Glutamatergic neuron (in vitro differentiated cells): ENCODE results near the gene RBFA. TPM values are rescaled to one million over a fixed set of nuclear protein-coding genes. Genes with fewer than 3 reads are reported as not detected.
A peak's percentile ranks its signal among the peaks of the same experiment; 100 is the strongest.

Experiments used
- DNase-seq: peaks from one replicate; pipeline ENCODE4 v3.0.0; 2022
- H3K27ac Mint-ChIP-seq: one replicate; pipeline ENCODE4 v1.8.0; 2020; ENCODE audit warnings: mild to moderate bottlenecking, mixed read lengths, inconsistent platforms; ENCODE audit not compliant: unreplicated experiment
- H3K27me3 Mint-ChIP-seq: one replicate; pipeline ENCODE4 v1.8.0; 2020; ENCODE audit warnings: mild to moderate bottlenecking, moderate library complexity, mixed read lengths, inconsistent platforms; ENCODE audit not compliant: unreplicated experiment
- H3K36me3 Mint-ChIP-seq: one replicate; pipeline ENCODE4 v1.8.0; 2020; ENCODE audit warnings: mild to moderate bottlenecking, mixed read lengths, inconsistent platforms; ENCODE audit not compliant: unreplicated experiment
- H3K4me1 Mint-ChIP-seq: one replicate; pipeline ENCODE4 v1.8.0; 2020; ENCODE audit warnings: mild to moderate bottlenecking, low read depth, mixed read lengths, inconsistent platforms; ENCODE audit not compliant: unreplicated experiment
- H3K4me3 Mint-ChIP-seq: one replicate; pipeline ENCODE4 v1.8.0; 2020; ENCODE audit warnings: mild to moderate bottlenecking, mixed read lengths, inconsistent platforms; ENCODE audit not compliant: unreplicated experiment
- H3K9me3 Mint-ChIP-seq: one replicate; pipeline ENCODE4 v1.8.0; 2020; ENCODE audit warnings: mild to moderate bottlenecking, moderate library complexity, mixed read lengths, inconsistent platforms; ENCODE audit not compliant: unreplicated experiment
- long read RNA-seq: library from polyadenylated mRNA; unstranded; transcript quantifications from one replicate; pipeline ENCODE4 v2.0.0, GENCODE V29; 2020; ENCODE audit not compliant: unreplicated experiment
- total RNA-seq: library from RNA; stranded (reverse); fragmentation: NEBNext Ultra II Directional; extraction: Animal tissue kit (Norgen Biotek cat#: 25700); gene quantifications from one replicate; pipeline ENCODE4 v1.2.1, GENCODE V29; 2021; ENCODE audit not compliant: unreplicated experiment
- TF ChIP-seq, protein P1 (sequence below): fragments of 200-600 bp; sonication (generic); IDR thresholded peaks from one replicate; pipeline ENCODE4 v1.5.0; 2021; ENCODE audit not compliant: partially characterized antibody, unreplicated experiment

Gene RBFA, protein sequence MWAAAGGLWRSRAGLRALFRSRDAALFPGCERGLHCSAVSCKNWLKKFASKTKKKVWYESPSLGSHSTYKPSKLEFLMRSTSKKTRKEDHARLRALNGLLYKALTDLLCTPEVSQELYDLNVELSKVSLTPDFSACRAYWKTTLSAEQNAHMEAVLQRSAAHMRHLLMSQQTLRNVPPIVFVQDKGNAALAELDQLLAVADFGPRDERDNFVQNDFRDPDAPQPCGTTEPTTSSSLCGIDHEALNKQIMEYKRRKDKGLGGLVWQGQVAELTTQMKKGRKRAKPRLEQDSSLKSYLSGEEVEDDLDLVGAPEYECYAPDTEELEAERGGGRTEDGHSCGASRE
- total RNA-seq: 94.6 TPM
- long read RNA-seq, transcript RBFA-202 (7 exons, 1,407 nt): major isoform, 62 of 75 reads
- long read RNA-seq, partial matches to known transcripts: 1 of 75 reads
- long read RNA-seq, other reads (novel, unspliced or antisense): 9 of 75 reads

DNA sequence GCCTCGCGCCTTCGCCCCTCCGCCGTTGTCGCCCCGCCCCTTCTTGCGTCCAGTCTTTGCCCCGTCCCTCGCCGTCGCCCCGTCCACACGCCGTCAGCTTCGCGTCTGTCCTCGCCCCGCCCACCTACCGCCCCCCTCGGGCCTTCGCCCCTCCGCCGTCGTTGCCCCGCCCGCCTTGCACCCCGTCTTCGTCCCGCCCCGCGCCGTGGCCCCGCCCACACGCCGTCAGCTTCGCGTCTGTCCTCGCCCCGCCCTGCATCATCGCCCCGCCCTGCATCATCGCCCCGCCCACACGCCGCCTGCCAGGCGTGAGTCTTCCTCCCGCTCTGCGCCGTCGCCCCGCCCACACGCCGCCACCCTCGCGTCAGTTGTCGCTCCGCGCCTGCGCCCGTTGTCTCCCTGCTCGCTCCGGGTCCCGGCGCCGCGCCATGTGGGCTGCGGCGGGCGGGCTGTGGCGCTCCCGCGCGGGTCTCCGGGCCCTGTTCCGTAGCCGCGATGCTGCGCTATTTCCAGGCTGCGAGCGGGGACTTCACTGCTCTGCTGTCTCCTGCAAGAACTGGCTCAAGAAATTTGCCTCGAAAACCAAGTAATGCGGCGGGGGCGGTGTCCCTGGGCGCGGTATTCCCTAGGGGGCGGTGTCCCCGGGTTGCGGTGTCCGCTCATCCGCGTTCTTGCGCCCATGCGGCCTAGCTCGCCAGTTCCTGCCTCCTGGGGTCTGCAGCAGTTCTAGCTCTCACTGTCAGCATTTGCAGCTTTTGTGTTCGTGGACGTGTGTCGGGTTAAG is at the start of gene RBFA:
Gene RBFA (plus strand): TSS at position 367 of the 784 bp plus-strand sequence. CDS start 62 bp downstream, at position 429.
- Mint-ChIP-seq H3K4me1 (peaks cover 37% of the 10 kb centered on the region), H3K27ac (peak within 1 kb of the TSS; percentile 95), H3K36me3 (peaks cover 12% of the 10 kb centered on the region), H3K4me3 (peak within 1 kb of the TSS; percentile 97), H3K9me3 (peaks cover 25% of the 10 kb centered on the region), H3K27me3 (peaks cover 18% of the 10 kb centered on the region)
- DNase-seq: peak; percentile 100
- TF ChIP-seq, protein P1, sequence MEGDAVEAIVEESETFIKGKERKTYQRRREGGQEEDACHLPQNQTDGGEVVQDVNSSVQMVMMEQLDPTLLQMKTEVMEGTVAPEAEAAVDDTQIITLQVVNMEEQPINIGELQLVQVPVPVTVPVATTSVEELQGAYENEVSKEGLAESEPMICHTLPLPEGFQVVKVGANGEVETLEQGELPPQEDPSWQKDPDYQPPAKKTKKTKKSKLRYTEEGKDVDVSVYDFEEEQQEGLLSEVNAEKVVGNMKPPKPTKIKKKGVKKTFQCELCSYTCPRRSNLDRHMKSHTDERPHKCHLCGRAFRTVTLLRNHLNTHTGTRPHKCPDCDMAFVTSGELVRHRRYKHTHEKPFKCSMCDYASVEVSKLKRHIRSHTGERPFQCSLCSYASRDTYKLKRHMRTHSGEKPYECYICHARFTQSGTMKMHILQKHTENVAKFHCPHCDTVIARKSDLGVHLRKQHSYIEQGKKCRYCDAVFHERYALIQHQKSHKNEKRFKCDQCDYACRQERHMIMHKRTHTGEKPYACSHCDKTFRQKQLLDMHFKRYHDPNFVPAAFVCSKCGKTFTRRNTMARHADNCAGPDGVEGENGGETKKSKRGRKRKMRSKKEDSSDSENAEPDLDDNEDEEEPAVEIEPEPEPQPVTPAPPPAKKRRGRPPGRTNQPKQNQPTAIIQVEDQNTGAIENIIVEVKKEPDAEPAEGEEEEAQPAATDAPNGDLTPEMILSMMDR: no peak

GRCh38 chr18:79985172-79985571 is 49.1 kb upstream of the RBFA start:
- no peak overlapping the region for H3K27ac Mint-ChIP-seq
- peaks cover 5% of the 10 kb centered on the region for H3K36me3 Mint-ChIP-seq
- H3K4me3 Mint-ChIP-seq: no peak overlapping the region
- H3K27me3 Mint-ChIP-seq: peaks cover 1% of the 10 kb centered on the region
- H3K9me3 Mint-ChIP-seq: peaks cover 7% of the 10 kb centered on the region
- TF ChIP-seq, protein P1: no peak
- DNase-seq: no peak
- H3K4me1 Mint-ChIP-seq: peaks cover 18% of the 10 kb centered on the region

- Mint-ChIP-seq H3K4me3 (peak overlapping the region; percentile 95), H3K27me3 (peaks cover 3% of the 10 kb centered on the region), H3K4me1 (peaks cover 16% of the 10 kb centered on the region), H3K9me3 (peaks cover 7% of the 10 kb centered on the region), H3K36me3 (peaks cover 5% of the 10 kb centered on the region), H3K27ac (peak overlapping the region; percentile 53)
- TF ChIP-seq, protein P1: no peak
- no peak for DNase-seq
Measured at GRCh38 chr18:79986726-79987125, 47.5 kb upstream of the RBFA start.

GRCh38 chr18:79987566-79987965 is 46.7 kb upstream of the RBFA start:
- peaks cover 5% of the 10 kb centered on the region for H3K36me3 Mint-ChIP-seq
- peaks cover 7% of the 10 kb centered on the region for H3K9me3 Mint-ChIP-seq
- DNase-seq: no peak
- peak overlapping the region; percentile 95 for H3K4me3 Mint-ChIP-seq
- TF ChIP-seq, protein P1: no peak
- H3K27me3 Mint-ChIP-seq: peaks cover 3% of the 10 kb centered on the region
- H3K27ac Mint-ChIP-seq: peak overlapping the region; percentile 91
- peaks cover 16% of the 10 kb centered on the region for H3K4me1 Mint-ChIP-seq
